NCI-H1694 (cell line): ENCODE measurements around the gene PYGO1.
"Not testable (repeated sequence)": the region's sequence is repeated elsewhere in the genome, so short reads cannot be mapped to it uniquely, and the experiment has no call there.

ENCODE experiments used
- DNase-seq: peaks from one replicate; lab custom pipeline; 2025; lab: John Stamatoyannopoulos, UW

The PYGO1 gene

DNA sequence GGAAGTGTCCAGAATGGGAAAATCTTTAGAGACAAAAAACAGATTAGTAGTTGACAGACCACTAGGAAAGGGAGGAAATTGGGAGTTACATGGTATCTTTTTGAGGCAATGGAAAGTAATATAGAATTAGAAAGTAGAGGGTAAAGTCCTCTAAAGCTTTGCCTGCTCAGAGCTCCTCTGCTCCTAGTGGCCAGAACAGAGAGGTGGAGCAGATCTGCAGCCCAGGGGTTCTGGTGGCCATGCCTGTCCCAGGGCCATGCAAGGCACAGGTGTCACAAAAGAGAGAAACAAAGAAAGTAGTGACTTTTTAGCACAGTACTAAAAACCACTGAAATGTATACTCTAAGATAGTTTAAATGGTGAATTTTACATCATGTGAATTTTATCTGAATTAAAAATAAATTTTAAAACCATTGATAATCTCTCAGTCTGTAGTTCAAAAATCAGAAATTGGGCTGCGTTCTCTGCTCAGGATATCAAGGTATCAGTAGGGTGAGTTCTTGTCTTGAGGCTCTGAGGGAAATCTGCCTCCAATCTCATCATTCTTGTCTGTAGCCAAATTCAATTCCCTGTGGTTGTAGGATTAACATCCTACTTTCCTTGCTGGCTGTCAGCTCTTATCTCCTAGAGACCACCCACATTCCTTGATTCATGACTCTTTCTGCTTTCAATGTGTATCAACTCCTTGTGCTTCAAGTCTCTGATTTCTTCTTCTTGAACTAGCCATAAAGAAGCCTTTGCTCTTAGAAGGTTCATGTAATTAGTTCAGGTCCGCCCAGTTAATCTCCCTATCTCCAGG, 23.6 kb downstream of the PYGO1 start:
- DNase-seq, result no peak

GRCh38 chr15:55562601-55563000, 25.5 kb downstream of the PYGO1 start:
- DNase-seq, result no peak

DNA sequence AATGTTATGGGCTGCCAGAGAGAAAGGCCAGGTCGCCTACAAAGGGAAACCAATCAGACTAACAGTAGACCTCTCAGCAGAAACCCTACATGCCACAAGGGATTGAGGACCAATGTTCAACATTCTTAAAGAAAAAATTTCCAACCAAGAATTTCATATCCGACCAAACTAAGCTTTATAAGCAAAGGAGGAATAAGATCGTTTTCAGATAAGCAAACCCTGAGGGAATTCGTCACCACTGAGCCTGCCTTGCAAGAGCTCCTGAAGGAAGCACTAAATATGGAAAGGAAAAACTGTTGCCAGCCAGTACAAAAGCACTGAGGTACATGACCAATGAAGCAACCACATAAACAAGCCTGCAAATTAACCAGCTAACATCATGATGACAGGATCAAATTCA, 33.1 kb downstream of the PYGO1 start:
- no peak for DNase-seq

GRCh38 chr15:55552926-55553325, 35.2 kb downstream of the PYGO1 start:
- no peak for DNase-seq

DNA sequence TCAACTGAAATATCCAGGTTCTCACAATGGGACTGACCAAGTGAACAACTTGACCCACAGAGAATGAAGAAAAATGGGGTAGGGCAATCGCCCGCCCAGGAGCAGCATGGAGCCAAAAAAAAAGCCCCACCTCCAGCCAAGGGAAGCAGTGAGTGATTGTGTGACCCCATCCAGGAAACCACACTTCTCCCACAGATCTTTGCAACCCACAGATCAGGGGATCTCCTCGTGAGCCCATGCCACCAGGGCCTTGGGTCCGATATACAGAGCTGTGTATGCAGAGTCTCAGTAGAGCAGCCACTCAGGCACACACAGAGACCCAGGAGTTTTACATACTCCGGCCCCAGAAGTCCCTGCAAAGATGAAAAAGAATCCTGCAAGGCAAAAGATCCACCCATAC, 35.7 kb downstream of the PYGO1 start:
- no peak for DNase-seq

DNA sequence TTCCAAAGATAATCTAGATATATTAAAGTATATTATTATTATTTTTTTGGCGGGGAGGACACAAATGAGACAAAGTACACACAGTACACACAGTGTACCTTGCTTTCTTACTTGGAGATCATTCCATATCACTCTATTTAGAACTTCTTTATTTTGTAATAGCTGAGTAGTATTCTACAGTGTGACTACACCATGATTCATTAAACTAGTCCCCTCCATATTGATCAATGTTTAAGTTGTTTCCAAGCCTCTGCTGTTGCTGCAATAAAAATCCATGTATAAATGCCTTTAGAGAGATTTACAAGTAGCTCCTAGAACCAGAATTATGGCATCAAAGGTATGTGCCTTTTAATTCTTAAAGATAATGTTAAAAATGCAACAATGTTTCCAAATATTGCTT, 38.8 kb downstream of the PYGO1 start:
- no peak for DNase-seq

- no peak for DNase-seq
These were observed 41.4 kb downstream of the PYGO1 start for GRCh38 chr15:55546718-55547117.

DNA sequence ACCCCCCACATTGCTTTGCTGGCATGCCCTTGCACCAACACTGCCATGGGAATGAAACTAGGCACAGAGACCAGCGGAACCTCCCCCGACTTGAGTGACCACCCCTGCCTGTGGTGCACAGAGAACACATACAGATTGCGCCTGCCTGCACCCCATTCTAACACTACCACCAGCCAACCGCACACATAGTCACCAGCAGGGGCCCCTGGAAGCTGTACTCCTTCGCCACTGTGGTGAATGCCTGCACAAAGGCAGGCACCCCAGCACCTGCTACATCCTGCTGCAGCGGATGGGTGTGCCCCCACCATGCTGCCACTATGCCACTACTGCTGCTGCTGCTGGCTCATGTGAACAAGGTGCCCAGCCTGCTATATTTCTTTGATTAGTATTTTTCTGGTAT, 52.7 kb downstream of the PYGO1 start:
- no peak for DNase-seq

DNA sequence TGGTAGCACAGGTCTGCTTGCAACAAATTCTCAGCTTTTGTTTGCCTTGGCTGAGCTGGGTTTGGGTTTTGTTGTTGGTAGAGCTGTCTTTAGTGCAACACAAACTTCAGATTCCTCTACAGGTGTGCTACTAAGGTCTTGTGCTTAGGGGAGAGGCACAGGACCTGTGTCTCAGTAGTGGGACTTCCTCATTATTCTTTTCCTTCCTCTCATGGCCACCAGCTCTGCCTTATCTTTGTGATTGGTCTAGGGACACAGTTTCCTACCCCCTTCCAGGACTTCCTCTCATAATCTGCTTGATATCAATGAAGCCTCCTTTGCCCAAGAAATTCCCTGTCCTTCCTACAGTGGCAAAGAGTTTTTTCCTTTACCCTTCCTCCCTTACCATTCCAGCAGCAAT, 55.2 kb downstream of the PYGO1 start:
- DNase-seq, result no peak

- DNase-seq, result no peak
These were observed 57.3 kb downstream of the PYGO1 start for GRCh38 chr15:55530861-55531313.

- no peak for DNase-seq
These were observed 59.3 kb downstream of the PYGO1 start for GRCh38 chr15:55528812-55529211.

DNA sequence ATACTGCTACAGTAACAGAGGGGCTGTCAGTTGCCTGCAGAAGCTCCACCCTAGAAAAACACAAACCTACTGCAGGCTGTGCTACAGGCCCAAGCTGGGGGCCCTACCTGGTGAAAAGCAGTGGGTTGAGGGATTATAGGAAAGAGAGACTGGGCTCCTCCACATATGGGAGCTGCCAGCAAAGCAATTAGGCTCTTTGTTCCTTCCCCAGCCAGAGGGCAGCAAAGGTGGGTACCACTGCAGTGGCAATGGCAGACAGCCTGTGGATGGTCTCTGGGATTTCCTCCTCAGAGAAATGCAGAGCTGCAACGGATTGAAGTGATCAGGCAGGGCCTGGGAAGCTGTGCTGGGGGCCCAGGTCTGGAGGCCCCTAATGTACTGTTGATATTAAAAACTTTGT, 61.0 kb downstream of the PYGO1 start:
- DNase-seq, result no peak

DNA sequence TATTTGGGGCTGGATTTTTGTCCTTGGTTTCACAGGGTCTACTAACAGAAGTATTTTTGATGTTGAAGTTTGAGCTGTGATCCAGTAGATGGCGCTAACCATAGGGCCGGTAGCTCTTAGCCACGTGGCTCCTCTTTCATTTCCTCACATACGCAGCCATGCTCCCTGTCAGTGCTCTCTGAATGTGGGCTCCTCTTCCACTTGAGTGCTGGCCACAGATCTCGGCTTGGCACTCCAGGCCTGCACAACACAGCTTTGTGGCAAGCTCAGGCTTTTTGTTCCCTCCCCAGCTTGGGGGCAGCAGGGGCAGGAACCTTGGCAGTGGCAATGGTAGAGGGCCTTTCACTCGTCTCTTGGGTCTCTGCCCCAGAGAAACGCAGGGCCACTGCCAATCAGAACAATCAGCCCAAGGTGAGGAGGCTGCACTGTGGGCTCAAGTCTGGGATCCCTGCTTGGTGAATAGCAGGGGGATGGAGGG, 61.5 kb downstream of the PYGO1 start:
- no peak for DNase-seq

DNA sequence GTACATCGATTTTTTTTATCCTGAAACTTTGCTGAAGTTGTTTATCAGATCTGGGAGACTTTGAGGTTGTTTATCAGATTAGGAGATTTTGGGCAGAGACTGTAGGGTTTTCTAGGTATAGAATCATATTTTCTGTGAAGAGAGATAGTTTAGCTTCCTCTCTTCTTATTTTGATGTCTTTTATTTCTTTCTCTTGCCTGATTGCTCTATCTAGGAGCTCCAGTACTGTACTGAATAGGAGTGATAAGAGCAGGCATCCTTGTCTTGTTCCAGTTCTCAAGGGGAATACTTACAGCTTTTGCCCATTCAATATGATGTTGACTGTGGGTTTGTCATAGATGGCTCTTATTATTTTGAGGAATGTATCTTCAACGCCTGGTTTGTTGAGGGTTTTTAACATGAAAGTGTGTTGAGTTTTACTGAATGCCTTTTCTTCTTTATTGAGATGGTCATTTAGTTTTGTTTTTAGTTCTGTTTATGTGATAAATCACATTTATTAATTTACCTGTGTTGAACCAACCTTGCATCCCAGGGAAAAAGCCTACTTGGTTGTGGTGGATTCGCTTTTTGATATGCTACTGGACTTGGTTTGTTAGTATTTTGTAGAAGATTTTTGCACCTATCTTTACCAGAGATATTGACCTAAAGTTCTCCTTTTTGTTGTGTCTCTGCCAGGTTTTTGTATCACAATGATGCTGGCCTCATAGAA, 65.2 kb downstream of the PYGO1 start:
- DNase-seq, result no peak

- no peak for DNase-seq
These were observed 69.5 kb downstream of the PYGO1 start for GRCh38 chr15:55518641-55519040.

DNA sequence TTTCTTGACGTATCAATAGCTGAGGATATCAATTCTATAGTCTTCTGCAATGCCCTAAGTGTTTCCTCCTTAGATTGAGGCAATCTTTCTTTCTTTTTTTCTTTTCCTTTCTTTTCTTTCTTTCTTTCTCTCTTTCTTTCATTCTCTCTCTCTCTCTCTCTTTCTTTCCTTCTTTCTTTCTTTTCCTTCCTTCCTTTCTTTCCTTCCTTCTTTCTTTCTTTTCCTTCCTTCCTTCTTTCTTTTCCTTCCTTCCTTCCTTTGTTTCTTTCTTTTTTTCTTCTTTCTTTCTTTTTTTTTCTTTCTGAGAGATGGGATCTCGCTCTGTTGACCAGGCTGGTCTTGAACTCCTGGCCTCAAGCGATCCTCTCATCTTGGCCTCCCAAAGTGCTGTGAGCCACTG, 70.1 kb downstream of the PYGO1 start:
- DNase-seq, result no peak

DNA sequence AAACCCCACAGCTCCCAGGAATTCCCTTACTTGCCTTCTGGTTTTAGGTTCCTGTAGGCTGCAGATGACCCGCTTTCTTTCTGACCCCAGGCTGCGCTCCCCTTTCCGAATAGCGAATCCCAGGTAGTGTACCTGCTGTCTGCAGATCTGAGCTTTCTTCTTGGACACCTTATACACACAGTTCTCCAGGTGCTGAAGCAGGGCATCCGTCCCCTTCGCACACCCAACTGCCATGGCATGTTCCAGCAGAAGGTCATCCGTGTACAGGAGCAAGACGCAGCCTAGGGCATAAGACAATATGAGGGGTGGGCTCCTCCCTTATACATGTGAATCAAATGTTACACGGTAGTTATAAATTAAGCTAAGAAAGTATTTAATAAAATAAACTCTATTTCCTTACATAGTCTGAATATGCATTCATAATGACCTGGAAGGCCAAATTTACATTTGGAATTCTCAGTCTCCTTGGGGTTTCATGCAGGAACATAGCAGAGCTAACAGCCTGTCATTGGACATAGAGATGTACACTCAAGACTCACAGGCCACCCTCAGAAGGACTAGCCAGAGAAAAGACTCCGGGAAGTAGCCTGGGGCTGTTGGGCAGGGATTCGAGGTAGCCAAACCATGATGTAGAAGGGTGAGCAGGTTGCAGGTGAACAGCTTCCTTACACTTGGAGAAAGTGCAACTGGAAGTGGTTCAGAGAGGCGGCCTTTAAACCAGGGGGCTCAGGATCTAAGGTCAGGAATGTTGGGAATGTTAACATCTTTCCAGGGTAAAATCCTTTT, 72.0 kb downstream of the PYGO1 start:
- DNase-seq, result no peak

GRCh38 chr15:55515491-55515890, 72.7 kb downstream of the PYGO1 start:
- DNase-seq, result no peak

- no peak for DNase-seq
These were observed 73.7 kb downstream of the PYGO1 start for GRCh38 chr15:55514414-55514850.

GRCh38 chr15:55513621-55514413, 74.3 kb downstream of the PYGO1 start:
- not testable (repeated sequence) for DNase-seq

- no peak for DNase-seq
These were observed 75.0 kb downstream of the PYGO1 start for GRCh38 chr15:55513152-55513551.

- no peak for DNase-seq
These were observed 80.6 kb downstream of the PYGO1 start for GRCh38 chr15:55507567-55507966.
